ENCODE measurements around the gene AGRP. TPM values are rescaled to one million over a fixed set of nuclear protein-coding genes. Genes with fewer than 3 reads are reported as not detected.
"Not testable (repeated sequence)": the region's sequence is repeated elsewhere in the genome, so short reads cannot be mapped to it uniquely, and the experiment has no call there.

The AGRP gene
- total and polyA plus RNA-seq, 10 donors: 0.15 to 0.91 (median 0.26) TPM; not detected in 6

DNA sequence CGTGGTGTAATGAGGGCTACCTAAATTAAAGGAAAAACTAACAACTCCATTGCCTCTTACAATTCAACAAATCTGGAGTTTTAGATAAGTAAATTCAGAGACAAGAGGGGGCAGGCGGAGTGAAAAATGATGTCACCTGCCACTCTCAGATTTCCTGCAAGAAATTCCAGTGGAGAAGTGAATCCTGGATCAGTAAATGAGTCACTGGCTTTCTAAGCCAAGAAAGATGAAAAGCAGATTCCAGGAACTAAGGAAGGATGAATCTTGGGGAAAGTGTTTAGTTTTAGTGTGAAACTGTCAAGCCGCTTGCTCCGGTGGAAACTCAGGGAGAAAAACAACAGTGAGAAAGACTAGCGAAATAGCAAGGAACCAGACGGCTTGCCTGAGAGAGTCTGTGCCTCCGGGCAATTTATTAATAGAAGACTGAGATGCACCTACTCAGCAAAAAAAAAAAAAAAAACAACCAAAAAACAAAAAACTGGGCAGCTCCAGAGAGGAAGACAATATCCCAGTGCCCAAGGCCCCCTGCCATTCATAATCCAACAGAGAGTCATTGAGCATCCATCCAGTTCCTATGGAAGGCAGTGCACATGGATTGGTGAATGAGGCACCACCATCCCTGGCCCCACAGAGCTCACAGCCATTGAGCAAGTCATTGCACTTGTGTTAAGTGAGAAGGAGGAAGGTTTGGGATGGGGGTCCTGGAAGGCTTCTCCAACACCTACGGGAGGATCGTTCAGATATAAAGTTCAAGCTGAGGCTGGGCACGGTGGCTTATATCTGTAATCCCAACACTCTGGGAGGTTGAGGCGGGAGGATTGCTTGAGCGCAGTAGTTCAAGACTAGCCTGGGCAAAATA is 33.2 kb upstream of the AGRP start:
- intact Hi-C loops (cut with DNase I; ENCODE audit: low total_unique reads): no loop called here
- H3K4me1 ChIP-seq: peaks cover 17 to 97% (median 69%) of the 10 kb centered on the region in 6 donors

DNA sequence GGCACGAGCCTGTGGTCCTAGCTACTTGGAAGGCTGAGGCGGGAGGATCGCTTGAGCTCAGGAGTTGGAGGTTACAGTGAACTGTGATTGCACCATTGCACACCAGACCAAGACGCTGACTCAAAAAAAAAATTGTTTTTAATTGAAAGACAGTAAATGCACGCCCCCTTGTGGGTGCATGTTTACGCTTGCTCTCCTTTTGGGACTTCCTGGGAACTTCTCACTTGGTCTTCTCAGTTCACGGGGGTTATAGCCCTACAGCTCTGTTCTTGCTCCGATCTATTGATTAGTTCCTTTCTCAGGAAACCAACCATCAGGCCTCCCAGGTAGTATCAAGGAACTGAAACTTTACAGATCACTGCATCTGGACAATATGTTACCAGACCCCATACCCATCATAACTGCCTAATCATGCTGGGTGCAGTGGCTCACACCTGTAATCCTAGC is 31.1 kb upstream of the AGRP start:
- intact Hi-C loops (cut with DNase I; ENCODE audit: low total_unique reads): no loop called here
- WGBS, 5 donors: 2 to 7% (median 4%) methylated on average over 8 of the region's 8 CpGs
- DNase-seq: peak; percentile 89

More for the DNA sequence above, 33.2 kb upstream of the AGRP start:
- Histone ChIP-seq H3K4me3 (no peak overlapping the region), H3K9me3 (no peaks in the 10 kb centered on the region), H3K36me3 (no peaks in the 10 kb centered on the region), H3K27ac (peak overlapping the region; percentile 29 to 93 (median 82)), H3K27me3 (replicated peaks in 1 of 7) (no peaks in the 10 kb centered on the region)
- DNase-seq: no peak
- TF ChIP-seq, protein P1, sequence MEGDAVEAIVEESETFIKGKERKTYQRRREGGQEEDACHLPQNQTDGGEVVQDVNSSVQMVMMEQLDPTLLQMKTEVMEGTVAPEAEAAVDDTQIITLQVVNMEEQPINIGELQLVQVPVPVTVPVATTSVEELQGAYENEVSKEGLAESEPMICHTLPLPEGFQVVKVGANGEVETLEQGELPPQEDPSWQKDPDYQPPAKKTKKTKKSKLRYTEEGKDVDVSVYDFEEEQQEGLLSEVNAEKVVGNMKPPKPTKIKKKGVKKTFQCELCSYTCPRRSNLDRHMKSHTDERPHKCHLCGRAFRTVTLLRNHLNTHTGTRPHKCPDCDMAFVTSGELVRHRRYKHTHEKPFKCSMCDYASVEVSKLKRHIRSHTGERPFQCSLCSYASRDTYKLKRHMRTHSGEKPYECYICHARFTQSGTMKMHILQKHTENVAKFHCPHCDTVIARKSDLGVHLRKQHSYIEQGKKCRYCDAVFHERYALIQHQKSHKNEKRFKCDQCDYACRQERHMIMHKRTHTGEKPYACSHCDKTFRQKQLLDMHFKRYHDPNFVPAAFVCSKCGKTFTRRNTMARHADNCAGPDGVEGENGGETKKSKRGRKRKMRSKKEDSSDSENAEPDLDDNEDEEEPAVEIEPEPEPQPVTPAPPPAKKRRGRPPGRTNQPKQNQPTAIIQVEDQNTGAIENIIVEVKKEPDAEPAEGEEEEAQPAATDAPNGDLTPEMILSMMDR (IDR thresholded peaks at IDR 0.05 in 8 of 11, conservative IDR thresholded peaks at IDR 0.05 in 3 of 11): no peak
- TF ChIP-seq POLR2AphosphoS5 (IDR thresholded peaks at IDR 0.05) (no peak), POLR2A (IDR thresholded peaks at IDR 0.05) (no peak)
- WGBS, 5 donors: 82 to 89% (median 86%) methylated on average over 12 of the region's 12 CpGs

DNA sequence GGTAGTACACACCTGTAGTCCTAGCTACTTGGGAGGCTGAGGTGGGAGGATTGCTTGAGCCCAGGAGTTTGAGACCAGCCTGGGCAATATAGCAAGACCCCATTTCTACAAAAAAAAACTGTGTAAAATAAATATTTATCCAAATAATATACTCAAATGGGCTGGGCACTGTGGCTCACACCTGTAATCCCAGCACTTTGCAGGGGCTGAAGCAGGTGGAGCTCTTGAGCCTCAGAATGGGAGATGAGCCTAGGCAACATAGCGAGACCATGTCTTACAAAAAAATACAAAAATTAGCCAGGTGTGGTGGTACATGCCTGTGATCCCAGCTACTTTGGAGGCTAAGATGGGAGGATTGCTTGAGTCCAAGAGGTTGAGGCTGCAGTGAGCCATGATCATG is 30.5 kb upstream of the AGRP start:
- peaks cover 16 to 74% (median 49%) of the 10 kb centered on the region in 6 donors for H3K4me1 ChIP-seq
- H3K36me3 ChIP-seq; H3K4me3 ChIP-seq; DNase-seq; H3K9me3 ChIP-seq; intact Hi-C loops (cut with DNase I; ENCODE audit: low total_unique reads); H3K27me3 ChIP-seq (replicated peaks in 1 of 7): not testable (repeated sequence)
- WGBS, 5 donors: 88 to 97% (median 96%) methylated on average over 1 of the region's 1 CpG
- H3K27ac ChIP-seq: peak overlapping the region in 5 of 8 donors; percentile 29 to 93 (median 91)

More for the DNA sequence above, 31.1 kb upstream of the AGRP start:
- TF ChIP-seq POLR2AphosphoS5 (IDR thresholded peaks at IDR 0.05): peak in 1 of 3 donors; percentile 54
- no peak for TF ChIP-seq POLR2A (IDR thresholded peaks at IDR 0.05)
- TF ChIP-seq, protein P1 (IDR thresholded peaks at IDR 0.05 in 8 of 11, conservative IDR thresholded peaks at IDR 0.05 in 3 of 11): peak; percentile 64 to 87 (median 80)
- Histone ChIP-seq H3K27me3 (replicated peaks in 1 of 7) (no peaks in the 10 kb centered on the region), H3K4me1 (peaks cover 17 to 79% (median 54%) of the 10 kb centered on the region in 6 donors), H3K27ac (peak overlapping the region in 7 of 8 donors; percentile 2 to 93 (median 82)), H3K4me3 (no peak overlapping the region), H3K36me3 (no peaks in the 10 kb centered on the region), H3K9me3 (no peaks in the 10 kb centered on the region)

DNA sequence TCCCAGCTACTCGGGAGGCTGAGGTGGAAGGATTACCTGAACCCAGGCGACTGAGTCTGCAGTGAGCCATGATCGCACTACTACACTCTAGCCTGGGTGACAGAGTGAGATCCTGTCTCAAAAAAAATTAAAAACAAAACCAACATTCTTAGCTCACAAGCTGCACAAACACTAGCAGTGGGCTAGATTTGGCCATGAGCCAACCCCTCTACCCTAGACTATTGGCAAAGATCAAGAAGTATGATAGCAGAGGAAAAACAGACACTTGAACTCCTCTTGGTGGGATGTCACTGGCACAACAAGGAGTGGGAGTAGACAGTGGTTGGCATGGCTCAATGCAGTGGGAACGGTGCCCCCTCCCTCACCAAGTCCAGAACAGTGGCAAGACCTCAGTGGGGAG is 25.7 kb upstream of the AGRP start:
- TF ChIP-seq, protein P1 (IDR thresholded peaks at IDR 0.05 in 8 of 11, conservative IDR thresholded peaks at IDR 0.05 in 3 of 11): no peak
- TF ChIP-seq POLR2AphosphoS5 (IDR thresholded peaks at IDR 0.05) (no peak), POLR2A (IDR thresholded peaks at IDR 0.05) (no peak)
- H3K4me1 ChIP-seq: peaks cover 20 to 66% (median 53%) of the 10 kb centered on the region in 6 donors
- DNase-seq: no peak
- 80 to 92% (median 85%) methylated on average over 4 of the region's 4 CpGs for WGBS, 5 donors
- intact Hi-C loops (cut with DNase I; ENCODE audit: low total_unique reads): no loop called here
- H3K36me3 ChIP-seq: no peaks in the 10 kb centered on the region
- no peak overlapping the region for H3K4me3 ChIP-seq
- H3K27ac ChIP-seq: peak overlapping the region in 1 of 8 donors; percentile 11
- H3K27me3 ChIP-seq (replicated peaks in 1 of 7): no peaks in the 10 kb centered on the region
- H3K9me3 ChIP-seq: no peaks in the 10 kb centered on the region

All from spleen (tissue), 11 donors.